Suprapubic skin (tissue), 4 donors: ENCODE results near the gene OTUD7B. TPM values are rescaled to one million over a fixed set of nuclear protein-coding genes. Genes with fewer than 3 reads are reported as not detected.

Experiments used
- DNase-seq, 2 donors: peaks; one replicate each; pipeline ENCODE4 v3.0.0-alpha.2; 2019; ENCODE audit warnings: low spot score in 2 of 2
- H3K27ac ChIP-seq: fragments of 200-600 bp; sonication (generic); one replicate; pipeline ENCODE4 v1.5.1; 2019
- H3K27me3 ChIP-seq: fragments of 200-600 bp; sonication (generic); one replicate; pipeline ENCODE4 v1.5.1; 2019
- H3K36me3 ChIP-seq: fragments of 200-600 bp; sonication (generic); one replicate; pipeline ENCODE4 v1.5.1; 2019
- H3K4me1 ChIP-seq: fragments of 200-600 bp; sonication (generic); one replicate; pipeline ENCODE4 v1.5.1; 2019
- H3K4me3 ChIP-seq: fragments of 200-600 bp; sonication (generic); one replicate; pipeline ENCODE4 v1.5.1; 2019; ENCODE audit warnings: mild to moderate bottlenecking
- H3K9me3 ChIP-seq: fragments of 200-600 bp; sonication (generic); one replicate; pipeline ENCODE4 v1.5.1; 2019
- EP300 ChIP-seq: sonication (generic); formaldehyde crosslinking; IDR thresholded peaks from one replicate; pipeline ENCODE4 v1.6.1; 2017; ENCODE audit warnings: antibody characterized with exemption
- POLR2A ChIP-seq, 2 donors: fragments of 450-650 bp; IDR thresholded peaks; one replicate each; pipeline ENCODE4 v1.6.1; 2017; ENCODE audit warnings: antibody characterized with exemption in 2 of 2, mild to moderate bottlenecking in 2 of 2, moderate library complexity in 2 of 2
- POLR2AphosphoS5 ChIP-seq, 3 donors: sonication (generic); formaldehyde crosslinking; IDR thresholded peaks; one replicate each; pipeline ENCODE4 v1.6.1; 2017; ENCODE audit warnings: antibody characterized with exemption in 3 of 3
- WGBS: methylation state at CpG from one replicate; pipeline ENCODE4 v1.1.5; 2018; 5-methylcytosine and 5-hydroxymethylcytosine counted together
- total RNA-seq, 4 donors: library from RNA; depleted of rRNA; stranded (reverse); fragments of >200 nt; gene quantifications; one replicate each; pipeline ENCODE4 v1.1.0, GENCODE V29; 2016
- TF ChIP-seq, protein P1 (sequence below), 2 donors: fragments of 200-600 bp in 1 of 2; fragments of 450-650 bp in 1 of 2; sonication (generic) in 1 of 2; IDR thresholded peaks; one replicate each; pipeline ENCODE4 v1.5.1; 2016 to 2019; ENCODE audit warnings: antibody characterized with exemption in 2 of 2, mild to moderate bottlenecking in 1 of 2, moderate library complexity in 1 of 2

Gene OTUD7B
- total RNA-seq, 4 donors from 2014 or later: 11.0 to 19.2 (median 15.0) TPM

DNA sequence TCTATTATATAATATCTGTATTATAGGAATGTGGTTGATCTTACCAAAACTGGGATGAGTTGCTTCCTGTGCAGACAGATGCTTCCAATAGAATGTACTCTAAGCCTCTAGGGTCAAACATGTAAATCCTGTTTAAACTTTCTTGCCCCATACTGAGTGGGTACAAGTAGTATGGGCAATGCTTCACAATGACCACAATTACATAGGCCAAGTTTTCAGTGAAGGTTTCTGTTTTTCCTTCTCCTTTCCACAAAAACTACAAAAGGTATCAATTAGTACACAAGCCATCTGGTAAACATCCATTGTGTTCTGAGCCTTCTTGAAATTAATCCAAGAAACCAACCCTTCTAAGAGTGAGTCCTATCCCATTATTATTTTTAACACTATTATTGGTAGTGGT is 16.8 kb downstream of the OTUD7B start:
- Histone ChIP-seq H3K27ac (no peak overlapping the region), H3K9me3 (no peaks in the 10 kb centered on the region), H3K27me3 (no peaks in the 10 kb centered on the region), H3K4me1 (peaks cover 34% of the 10 kb centered on the region), H3K36me3 (no peaks in the 10 kb centered on the region), H3K4me3 (no peak overlapping the region)
- no peak for TF ChIP-seq POLR2A (IDR thresholded peaks at IDR 0.05)
- no peak for DNase-seq

DNA sequence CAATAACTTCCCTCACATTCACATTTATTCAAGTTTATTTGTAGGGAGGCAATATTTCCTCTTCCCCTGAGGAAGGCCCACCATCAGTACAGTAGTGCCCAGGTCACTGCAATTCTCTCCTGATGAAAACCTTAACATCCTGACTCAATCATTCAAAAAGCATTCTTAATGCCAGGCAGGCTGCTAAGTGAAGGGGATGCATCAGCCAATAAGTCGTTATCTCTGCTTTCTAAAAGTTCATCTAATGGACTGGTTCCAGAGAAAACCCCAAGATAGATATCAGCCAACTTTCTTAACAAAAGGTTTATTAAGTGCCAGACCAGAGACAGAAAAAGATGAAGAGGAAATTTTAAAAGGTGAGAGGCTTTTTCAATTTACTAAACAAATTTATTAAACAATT is 17.3 kb downstream of the OTUD7B start:
- Histone ChIP-seq H3K4me1 (peaks cover 37% of the 10 kb centered on the region), H3K4me3 (no peak overlapping the region), H3K9me3 (no peaks in the 10 kb centered on the region), H3K27me3 (no peaks in the 10 kb centered on the region), H3K27ac (no peak overlapping the region), H3K36me3 (no peaks in the 10 kb centered on the region)
- TF ChIP-seq POLR2A (IDR thresholded peaks at IDR 0.05): no peak
- no peak for TF ChIP-seq EP300
- TF ChIP-seq, protein P1, sequence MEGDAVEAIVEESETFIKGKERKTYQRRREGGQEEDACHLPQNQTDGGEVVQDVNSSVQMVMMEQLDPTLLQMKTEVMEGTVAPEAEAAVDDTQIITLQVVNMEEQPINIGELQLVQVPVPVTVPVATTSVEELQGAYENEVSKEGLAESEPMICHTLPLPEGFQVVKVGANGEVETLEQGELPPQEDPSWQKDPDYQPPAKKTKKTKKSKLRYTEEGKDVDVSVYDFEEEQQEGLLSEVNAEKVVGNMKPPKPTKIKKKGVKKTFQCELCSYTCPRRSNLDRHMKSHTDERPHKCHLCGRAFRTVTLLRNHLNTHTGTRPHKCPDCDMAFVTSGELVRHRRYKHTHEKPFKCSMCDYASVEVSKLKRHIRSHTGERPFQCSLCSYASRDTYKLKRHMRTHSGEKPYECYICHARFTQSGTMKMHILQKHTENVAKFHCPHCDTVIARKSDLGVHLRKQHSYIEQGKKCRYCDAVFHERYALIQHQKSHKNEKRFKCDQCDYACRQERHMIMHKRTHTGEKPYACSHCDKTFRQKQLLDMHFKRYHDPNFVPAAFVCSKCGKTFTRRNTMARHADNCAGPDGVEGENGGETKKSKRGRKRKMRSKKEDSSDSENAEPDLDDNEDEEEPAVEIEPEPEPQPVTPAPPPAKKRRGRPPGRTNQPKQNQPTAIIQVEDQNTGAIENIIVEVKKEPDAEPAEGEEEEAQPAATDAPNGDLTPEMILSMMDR (IDR thresholded peaks at IDR 0.05): no peak
- 21% methylated on average over 1 of the region's 1 CpG for WGBS
- no peak for DNase-seq

DNA sequence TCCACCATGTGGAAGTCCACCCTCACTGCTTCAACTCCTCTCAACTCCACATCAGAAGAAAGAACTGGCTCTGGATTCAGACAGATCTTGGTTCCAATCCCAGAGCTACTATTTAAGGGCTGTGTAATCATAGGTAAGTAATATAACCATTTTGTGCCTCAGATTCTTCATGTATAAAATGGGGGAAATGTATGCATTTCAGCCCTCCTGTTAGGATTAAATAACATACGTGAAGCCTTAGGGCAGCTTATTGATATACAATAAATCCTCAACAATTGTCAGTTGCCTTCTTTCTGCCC is 23.3 kb downstream of the OTUD7B start:
- no peak overlapping the region for H3K4me3 ChIP-seq
- WGBS: 91% methylated on average over 1 of the region's 1 CpG
- H3K36me3 ChIP-seq: no peaks in the 10 kb centered on the region
- TF ChIP-seq POLR2A (IDR thresholded peaks at IDR 0.05): no peak
- no peak for TF ChIP-seq EP300
- no peak for TF ChIP-seq POLR2AphosphoS5 (IDR thresholded peaks at IDR 0.05)
- TF ChIP-seq, protein P1 (IDR thresholded peaks at IDR 0.05): no peak
- H3K9me3 ChIP-seq: no peaks in the 10 kb centered on the region
- no peak for DNase-seq
- H3K27me3 ChIP-seq: no peaks in the 10 kb centered on the region
- no peak overlapping the region for H3K27ac ChIP-seq
- H3K4me1 ChIP-seq: peaks cover 10% of the 10 kb centered on the region

DNA sequence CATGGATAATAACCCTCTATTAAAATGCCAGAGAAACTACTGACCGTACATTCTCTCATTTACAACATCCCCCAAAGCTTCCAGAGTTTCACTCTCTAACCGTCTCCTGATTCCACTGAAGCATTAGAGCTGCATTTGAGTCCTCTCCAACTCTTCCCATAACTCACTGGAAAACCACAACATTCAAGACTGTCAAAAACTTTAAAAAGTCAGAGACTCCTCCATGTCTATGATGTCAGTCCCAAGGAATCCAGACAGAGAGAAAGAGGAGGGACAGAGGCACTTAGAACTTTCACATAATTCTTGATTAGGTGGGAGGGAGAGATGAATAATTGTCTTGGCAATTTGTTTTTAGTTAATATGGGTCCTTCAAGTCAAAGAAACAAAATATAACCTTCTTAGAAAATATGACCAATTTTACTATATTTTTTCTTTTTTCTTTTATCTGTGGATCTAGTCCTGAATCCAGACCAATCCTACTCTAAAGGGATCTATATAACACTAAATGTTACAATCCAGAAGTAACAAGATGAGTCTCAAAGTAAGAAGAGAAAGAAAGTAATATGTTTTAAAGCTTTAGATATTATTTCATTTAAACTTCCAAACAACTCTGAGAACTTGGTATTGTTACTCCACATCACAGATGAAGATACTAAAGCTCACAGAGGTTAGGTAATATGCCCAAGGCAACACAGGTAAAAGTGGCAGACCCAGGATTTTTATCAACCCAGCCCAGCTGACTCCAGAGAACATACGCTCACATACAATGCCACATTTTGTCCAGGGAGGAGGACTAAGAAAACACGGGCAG is 23.8 kb downstream of the OTUD7B start:
- no peak for TF ChIP-seq EP300
- TF ChIP-seq, protein P1 (IDR thresholded peaks at IDR 0.05): no peak
- TF ChIP-seq POLR2A (IDR thresholded peaks at IDR 0.05): no peak
- no peak for TF ChIP-seq POLR2AphosphoS5 (IDR thresholded peaks at IDR 0.05)
- Histone ChIP-seq H3K27ac (no peak overlapping the region), H3K4me3 (no peak overlapping the region), H3K36me3 (no peaks in the 10 kb centered on the region), H3K9me3 (no peaks in the 10 kb centered on the region), H3K4me1 (peaks cover 10% of the 10 kb centered on the region), H3K27me3 (no peaks in the 10 kb centered on the region)
- DNase-seq: no peak
- 64% methylated on average over 4 of the region's 4 CpGs for WGBS

DNA sequence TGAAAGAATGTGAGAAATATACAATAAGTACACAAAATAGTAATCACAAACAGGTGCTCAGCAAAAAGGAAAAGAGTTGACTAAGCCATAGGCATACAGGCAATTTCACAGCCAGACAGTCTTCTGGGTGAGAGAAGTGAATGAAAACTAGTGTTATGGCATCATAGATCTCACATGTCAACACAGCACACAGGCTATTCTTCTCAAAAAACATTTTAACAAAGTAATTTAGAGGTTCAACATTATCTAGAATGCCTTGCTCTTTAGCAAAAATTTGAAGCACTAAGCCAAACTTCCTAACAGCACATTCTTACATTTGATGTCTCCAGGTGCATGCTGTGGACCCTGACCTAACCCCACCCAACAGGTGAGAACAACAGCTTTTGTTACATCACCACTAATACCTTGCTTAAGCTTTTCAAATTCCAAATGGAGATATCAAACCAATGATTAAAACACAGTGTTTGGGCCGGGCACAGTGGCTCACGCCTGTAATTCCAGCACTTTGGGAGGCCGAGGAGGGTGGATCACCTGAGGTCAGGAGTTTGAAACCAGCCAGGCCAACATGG is 30.5 kb downstream of the OTUD7B start:
- no peaks in the 10 kb centered on the region for H3K9me3 ChIP-seq
- peaks cover 11% of the 10 kb centered on the region for H3K36me3 ChIP-seq
- TF ChIP-seq POLR2A (IDR thresholded peaks at IDR 0.05) (no peak), EP300 (no peak)
- WGBS: 90% methylated on average over 3 of the region's 3 CpGs
- H3K27me3 ChIP-seq: no peaks in the 10 kb centered on the region
- no peak overlapping the region for H3K4me3 ChIP-seq
- H3K27ac ChIP-seq: no peak overlapping the region
- no peak for DNase-seq
- no peaks in the 10 kb centered on the region for H3K4me1 ChIP-seq

DNA sequence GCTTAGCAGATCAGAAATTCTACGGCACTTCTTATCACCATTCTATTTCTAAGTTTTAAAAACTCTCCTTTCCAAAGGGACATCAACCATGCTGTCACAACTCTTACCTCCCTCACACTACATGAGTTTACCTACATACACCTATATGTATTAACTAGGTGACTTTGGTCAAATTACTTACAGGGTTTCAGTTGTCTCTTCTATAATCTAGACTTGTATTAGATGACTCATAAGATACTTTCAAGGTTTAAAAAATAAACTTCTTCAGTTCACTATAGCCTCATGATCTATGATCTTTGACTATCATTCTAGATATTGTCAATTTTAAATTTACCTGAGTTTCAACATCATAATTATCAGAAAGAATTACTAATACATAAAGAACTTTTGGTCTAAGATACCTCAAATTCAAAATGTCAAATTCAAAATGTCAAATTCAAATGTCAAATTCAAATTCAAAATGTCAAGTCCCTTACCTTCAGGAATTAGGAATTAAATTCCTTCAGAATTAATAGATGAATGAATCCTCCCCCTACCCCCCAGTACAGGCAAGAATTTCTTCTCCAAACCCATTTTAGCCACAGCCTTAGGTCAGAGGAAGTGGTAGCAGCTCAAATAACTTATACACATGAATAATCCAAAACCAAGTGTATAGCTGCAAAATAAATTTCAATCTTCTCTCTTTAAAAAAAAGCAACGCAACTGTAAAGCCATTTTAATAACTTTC is 31.1 kb downstream of the OTUD7B start:
- 89% methylated on average over 2 of the region's 2 CpGs for WGBS
- H3K27me3 ChIP-seq: no peaks in the 10 kb centered on the region

More for the DNA sequence above, 31.1 kb downstream of the OTUD7B start:
- peaks cover 16% of the 10 kb centered on the region for H3K36me3 ChIP-seq
- no peaks in the 10 kb centered on the region for H3K4me1 ChIP-seq
- H3K9me3 ChIP-seq: no peaks in the 10 kb centered on the region
- TF ChIP-seq POLR2AphosphoS5 (IDR thresholded peaks at IDR 0.05) (no peak), POLR2A (IDR thresholded peaks at IDR 0.05) (no peak), EP300 (no peak)
- TF ChIP-seq, protein P1 (IDR thresholded peaks at IDR 0.05): no peak
- DNase-seq: no peak
- no peak overlapping the region for H3K4me3 ChIP-seq
- no peak overlapping the region for H3K27ac ChIP-seq
